HG03571 (cell line): ENCODE results near the gene SPINK13.
"Not testable (repeated sequence)": the region's sequence is repeated elsewhere in the genome, so short reads cannot be mapped to it uniquely, and the experiment has no call there.

Experiments
- ATAC-seq: cut with Tn5 transposase; IDR thresholded peaks from one replicate; pipeline ENCODE4 v1.9.1; 2021; ENCODE audit not compliant: unreplicated experiment

SPINK13 gene

DNA sequence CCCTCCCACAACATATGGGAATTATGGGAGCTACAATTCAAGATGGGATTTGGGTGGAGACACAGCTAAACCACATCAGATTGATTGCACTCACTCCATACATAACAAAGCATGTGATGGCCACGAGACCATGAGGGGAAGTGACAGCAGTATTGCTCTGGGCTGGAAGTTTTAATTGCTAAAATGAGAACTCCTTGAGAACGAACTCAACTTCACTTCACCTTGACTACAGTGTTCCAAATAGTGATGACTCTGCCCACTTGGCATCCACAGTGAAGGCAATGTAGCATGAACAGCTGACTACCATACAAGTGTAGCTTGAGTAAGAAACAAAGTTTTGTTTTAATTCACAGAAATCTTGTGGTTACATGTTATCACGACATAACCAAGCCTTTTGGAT, 42.9 kb downstream of the SPINK13 start:
- ATAC-seq: no peak

GRCh38 chr5:148312153-148312552, 43.6 kb downstream of the SPINK13 start, which contains the start of gene SPINK7:
TSS of gene SPINK7 (plus strand) at chr5:148312423. CDS start at chr5:148312484, 61 bp downstream.
- no peak for ATAC-seq

DNA sequence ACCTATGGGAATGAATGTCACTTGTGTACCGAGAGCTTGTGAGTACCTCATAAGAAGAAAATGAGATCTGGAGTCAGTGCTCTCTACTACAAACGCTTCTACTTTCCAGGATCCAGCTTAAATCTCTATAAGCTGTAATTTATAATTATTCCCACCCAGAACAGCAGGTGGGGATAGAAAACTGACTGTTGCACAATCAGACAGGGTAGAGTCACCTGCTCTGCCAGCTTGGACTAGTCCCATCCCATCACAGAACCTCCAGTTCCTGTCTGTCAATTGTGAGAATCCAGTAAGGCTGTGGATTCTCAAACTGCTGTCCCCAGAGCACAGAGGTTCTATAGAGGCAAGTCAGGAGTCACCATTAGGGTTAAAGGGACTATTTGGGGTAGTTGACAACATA, 45.6 kb downstream of the SPINK13 start:
- ATAC-seq: no peak

GRCh38 chr5:148314731-148315130, 46.1 kb downstream of the SPINK13 start:
- no peak for ATAC-seq

GRCh38 chr5:148320011-148320963, 51.7 kb downstream of the SPINK13 start:
- ATAC-seq: not testable (repeated sequence)

DNA sequence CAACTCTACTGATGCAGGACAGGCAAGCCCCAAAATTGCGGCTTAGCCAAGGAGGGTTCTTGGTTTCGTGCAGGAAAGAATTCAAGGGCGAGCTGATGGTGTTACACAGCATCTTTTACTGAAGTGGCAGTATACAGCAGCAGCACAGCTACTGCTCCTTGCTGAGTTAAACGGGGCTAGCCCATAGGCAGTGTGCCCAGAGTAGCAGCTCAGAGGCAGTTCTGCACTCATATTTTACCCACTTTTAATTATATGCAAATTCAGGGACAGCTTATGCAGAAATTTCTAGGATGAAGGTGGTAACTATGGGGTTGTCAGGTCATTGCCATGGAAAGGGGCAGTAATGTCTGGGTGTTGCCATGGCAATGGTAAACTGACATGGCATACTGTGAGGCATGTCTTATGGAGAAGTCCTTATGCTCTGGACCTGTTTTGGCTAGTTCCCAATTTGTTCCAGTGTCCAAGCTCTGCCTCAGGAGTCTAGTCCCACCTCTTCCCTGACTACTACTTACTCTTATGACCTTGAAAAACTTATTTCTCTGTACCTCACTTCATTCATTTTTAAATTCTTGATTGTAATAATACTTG, 64.8 kb downstream of the SPINK13 start:
- ATAC-seq: no peak

- no peak for ATAC-seq
Measured at GRCh38 chr5:148335259-148335658, 66.7 kb downstream of the SPINK13 start, which contains the start of gene SPINK9. TSS of gene SPINK9 (plus strand) at chr5:148335559. CDS start at chr5:148335614, 55 bp downstream.
